NCI-H510A (cell line): Measurements from ENCODE around the gene FAM24A.
A peak's percentile ranks its signal among the peaks of the same experiment; 100 is the strongest.
"Not testable (repeated sequence)": the region's sequence is repeated elsewhere in the genome, so short reads cannot be mapped to it uniquely, and the experiment has no call there.

Experiments
- DNase-seq: peaks from one replicate; lab custom pipeline; 2025; lab: John Stamatoyannopoulos, UW

FAM24A gene

DNA sequence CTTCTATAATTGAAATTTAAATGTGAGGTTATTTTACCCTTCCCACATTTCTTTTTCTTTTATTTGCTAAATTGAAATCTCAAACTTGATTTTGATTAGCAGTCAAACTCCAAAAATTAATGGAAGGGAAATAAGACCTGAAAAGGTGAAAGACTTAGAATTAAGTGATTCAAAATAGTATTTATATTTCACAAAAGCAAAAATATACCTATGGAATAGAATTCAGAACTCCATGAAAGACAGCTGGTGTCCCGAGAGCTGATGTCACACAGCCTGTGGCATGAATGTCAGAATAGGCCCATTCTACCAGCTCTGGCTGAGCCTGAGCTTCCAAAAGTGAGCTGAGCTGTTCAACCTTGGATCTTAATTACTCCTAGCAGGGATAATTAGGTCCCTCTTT lies at the start of gene FAM24A:
FAM24A (plus strand) TSS at position 301 of the 400 bp plus-strand sequence. CDS start 1,025 bp downstream, outside the sequence.
- no peak for DNase-seq

- no peak for DNase-seq
Measured at GRCh38 chr10:122861711-122862161, 48.7 kb upstream of the FAM24A start.

- no peak for DNase-seq
Measured at GRCh38 chr10:122863216-122864193, 46.9 kb upstream of the FAM24A start.

GRCh38 chr10:122864194-122864592 lies 46.2 kb upstream of the FAM24A start:
- DNase-seq: no peak

GRCh38 chr10:122864901-122865300 lies 45.5 kb upstream of the FAM24A start:
- no peak for DNase-seq

- not testable (repeated sequence) for DNase-seq
Measured at GRCh38 chr10:122866757-122867482, 43.5 kb upstream of the FAM24A start.

GRCh38 chr10:122868768-122869167 lies 41.6 kb upstream of the FAM24A start:
- DNase-seq: not testable (repeated sequence)

- not testable (repeated sequence) for DNase-seq
Measured at GRCh38 chr10:122871947-122872346, 38.5 kb upstream of the FAM24A start.

DNA sequence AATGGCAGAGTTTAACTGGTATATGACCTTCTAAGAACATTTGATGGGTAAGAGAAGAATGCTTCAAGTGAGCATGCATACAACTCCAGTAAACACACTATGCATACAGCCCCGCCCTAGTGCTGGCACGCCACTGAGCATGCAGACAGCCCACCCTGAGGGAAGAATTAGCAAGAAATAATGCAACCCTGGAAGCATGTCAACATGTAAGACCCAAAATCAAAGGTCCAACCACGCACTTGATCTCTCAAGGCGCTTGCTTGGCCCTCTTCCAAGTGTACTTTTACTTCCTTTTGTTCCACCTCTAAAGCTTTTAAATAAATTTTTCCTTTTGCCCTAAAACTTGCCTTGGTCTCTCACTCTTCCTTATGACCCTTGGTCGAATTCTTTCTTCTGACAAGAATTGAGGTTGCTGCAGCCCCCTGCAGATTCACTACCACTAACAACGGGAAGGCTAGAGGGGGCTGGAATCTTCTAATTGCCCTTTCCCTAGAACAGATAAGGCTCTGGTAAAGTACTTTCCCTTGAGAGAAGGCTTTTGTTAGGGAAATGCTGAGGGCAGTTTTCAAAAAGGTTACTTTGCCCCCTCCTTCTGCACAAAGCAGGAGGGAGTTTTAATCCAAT lies 34.5 kb upstream of the FAM24A start:
- DNase-seq: no peak

DNA sequence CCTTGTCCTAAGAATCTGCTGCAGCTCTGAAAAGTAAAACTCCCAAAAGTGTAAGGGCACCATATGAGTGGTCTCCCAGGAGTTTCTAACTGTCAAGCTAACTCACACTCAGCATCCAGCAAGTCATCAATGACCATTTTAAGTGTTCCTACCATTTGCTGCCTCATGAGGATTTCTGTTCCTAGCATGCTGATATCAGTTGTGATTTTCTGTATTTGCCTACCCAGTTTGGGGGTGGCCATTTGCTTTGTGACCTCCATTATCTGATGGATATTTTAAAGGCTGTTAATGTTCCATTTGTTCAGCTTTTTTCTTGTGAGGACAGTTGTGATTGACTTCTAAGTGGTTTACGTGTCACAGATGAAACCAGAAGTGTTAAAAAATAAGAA lies 33.9 kb upstream of the FAM24A start:
- DNase-seq: no peak

GRCh38 chr10:122877264-122877663 lies 33.1 kb upstream of the FAM24A start:
- DNase-seq: no peak

- no peak for DNase-seq
Measured at GRCh38 chr10:122878799-122879338, 31.5 kb upstream of the FAM24A start.

DNA sequence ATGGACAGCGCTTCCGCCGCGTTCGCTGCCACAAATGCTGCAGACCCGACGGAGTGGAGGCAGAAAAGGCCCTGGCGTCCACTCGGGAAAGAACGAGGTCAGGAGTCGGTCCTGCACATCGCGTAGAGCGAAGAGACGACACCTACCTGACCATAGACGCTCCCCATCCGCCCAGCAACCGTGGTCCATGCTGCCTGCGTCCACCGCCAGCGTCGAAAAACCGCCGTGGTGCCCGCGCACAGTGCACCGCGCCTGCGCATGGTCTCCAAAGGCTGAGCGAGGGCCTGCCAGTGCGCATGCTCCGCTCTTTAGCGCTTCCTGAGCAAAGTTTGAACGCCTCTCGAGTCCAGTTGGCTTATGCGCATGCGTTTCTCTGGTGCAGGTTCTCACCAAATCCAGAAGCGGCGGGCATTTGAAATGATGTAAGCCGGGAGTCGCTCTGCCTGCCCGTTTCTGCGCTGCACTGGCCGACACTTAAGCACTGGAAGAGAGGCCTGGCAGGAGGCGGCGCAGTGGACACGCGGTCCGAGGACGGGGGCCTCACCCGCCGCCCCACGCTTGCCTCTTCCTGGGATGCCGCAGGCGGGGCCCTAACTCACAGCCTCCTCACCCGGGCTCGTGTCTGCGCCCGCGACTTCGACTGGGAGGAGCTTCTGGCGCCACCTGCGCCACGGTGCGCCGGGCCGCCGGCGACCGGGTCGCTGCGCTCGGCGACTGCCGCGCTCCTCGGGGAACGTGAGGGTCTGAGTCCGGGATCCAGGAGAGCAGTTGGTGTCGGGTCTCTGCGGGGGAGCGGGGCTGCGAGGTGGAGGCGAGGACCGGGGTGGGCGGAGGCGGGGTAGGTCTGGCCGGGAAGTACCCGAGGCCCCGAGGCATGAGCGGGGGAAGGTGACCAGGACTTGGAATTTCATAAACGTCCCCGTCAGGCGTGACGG lies 30.8 kb upstream of the FAM24A start, which contains the start of gene FAM24B:
FAM24B (minus strand) TSS at position 243 of the 935 bp plus-strand sequence. CDS start 29,066 bp downstream, outside the sequence.
- peak; percentile 95 for DNase-seq

- DNase-seq: no peak
Measured at GRCh38 chr10:122882766-122883165, 27.6 kb upstream of the FAM24A start.

DNA sequence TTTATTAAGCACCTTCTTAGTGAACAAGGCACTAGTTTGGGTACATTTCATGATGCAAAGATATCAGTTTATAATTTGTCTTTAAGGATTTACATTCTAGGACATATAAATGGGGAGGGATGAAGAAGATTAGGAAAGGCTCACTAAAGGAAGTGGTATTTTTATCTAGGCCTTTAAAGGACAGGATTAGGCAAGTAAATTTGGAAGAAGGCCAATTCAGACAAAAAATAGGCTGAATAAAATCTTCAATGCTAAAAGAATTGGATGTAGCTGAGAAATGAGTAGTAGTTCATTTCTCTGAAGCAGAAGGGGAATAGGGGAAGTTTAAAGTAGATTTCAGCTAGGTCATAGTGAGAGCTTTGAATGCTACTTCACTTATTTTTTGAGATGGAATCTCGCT lies 26.2 kb upstream of the FAM24A start:
- no peak for DNase-seq

DNA sequence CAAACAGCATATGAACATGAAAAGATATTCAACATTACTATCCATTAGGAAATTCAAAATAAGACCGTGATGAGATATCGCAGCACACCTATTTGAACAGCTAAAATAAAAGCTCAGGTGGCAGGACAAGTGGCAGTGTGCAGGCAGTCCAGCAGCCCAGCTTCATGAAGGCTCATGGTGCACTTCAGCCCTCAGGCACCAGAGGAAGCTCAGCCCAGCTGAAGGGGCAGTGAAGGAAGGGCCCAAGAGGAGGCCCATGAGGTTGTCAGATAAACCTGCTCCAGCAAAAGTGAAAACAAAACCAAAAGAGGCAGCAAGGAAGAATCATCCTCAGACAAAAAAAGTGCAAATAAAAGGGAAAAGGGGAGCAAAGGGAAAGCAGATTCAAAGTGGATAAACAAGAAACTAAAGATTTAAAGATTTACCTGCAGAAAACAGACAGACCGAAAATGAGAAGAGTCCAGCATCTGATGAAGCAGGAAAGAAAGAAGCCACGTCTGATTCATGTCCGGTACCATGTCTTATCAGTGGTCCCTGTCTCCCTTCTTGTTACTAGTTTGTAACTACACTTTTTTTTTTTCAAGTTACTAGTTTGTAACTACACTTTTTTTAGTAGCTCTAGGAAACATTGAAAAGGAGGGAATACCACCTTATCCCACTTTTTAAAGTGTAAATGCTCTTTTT lies 16.0 kb upstream of the FAM24A start:
- DNase-seq: no peak

GRCh38 chr10:122903861-122904260 lies 6.5 kb upstream of the FAM24A start:
- DNase-seq: not testable (repeated sequence)

GRCh38 chr10:122911889-122912484 lies 1.6 kb downstream of the FAM24A start:
- DNase-seq: no peak

DNA sequence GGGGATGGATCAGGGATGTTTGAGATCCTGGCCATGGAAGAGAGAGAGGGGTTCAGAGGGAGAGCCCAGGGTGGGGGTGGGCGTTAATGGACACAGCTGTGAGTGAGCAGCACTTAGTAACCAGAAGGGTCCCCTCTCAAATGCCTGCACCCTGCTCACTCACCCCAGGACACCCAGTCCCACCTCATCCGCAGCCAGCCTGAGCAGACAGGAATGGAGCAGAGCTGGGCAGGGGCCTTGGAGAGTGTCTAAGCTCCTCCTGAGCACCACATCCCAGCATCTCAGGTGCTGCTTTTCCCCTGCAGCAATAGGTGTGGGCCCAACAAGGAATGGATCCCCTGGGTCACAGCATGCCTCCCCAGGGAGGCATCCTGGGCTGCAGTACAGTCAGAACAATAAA lies 5.3 kb downstream of the FAM24A start:
- no peak for DNase-seq

DNA sequence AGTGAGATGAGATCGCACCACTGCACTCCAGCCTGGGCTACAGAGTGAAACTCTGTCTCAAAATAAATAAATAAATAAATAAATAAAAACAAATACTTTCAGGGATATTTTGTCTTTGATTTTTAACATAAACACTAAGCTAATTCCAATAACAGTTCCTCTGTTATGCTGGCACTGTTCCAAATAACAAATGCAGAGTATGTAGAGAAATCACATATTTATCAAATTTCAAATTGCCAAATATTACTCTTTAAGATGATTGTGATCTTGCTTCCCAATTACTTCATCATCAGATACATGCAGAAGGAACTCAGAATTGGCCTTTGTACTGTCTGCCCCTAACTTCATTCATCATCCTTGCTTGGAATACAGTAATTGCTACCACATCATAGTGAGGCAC lies 19.7 kb downstream of the FAM24A start:
- DNase-seq: no peak
